Measurements from ENCODE around the gene PSPH.
"Not testable (repeated sequence)": the region's sequence is repeated elsewhere in the genome, so short reads cannot be mapped to it uniquely, and the experiment has no call there.

- TF ChIP-seq, protein P1, sequence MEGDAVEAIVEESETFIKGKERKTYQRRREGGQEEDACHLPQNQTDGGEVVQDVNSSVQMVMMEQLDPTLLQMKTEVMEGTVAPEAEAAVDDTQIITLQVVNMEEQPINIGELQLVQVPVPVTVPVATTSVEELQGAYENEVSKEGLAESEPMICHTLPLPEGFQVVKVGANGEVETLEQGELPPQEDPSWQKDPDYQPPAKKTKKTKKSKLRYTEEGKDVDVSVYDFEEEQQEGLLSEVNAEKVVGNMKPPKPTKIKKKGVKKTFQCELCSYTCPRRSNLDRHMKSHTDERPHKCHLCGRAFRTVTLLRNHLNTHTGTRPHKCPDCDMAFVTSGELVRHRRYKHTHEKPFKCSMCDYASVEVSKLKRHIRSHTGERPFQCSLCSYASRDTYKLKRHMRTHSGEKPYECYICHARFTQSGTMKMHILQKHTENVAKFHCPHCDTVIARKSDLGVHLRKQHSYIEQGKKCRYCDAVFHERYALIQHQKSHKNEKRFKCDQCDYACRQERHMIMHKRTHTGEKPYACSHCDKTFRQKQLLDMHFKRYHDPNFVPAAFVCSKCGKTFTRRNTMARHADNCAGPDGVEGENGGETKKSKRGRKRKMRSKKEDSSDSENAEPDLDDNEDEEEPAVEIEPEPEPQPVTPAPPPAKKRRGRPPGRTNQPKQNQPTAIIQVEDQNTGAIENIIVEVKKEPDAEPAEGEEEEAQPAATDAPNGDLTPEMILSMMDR (IDR thresholded peaks at IDR 0.05): not testable (repeated sequence)
- not testable (repeated sequence) for TF ChIP-seq POLR2A (IDR thresholded peaks at IDR 0.05)
Measured at GRCh38 chr7:56092388-56092787, 41.1 kb upstream of the PSPH start.
